ENCODE results near the gene AGBL4. TPM values are rescaled to one million over a fixed set of nuclear protein-coding genes. Genes with fewer than 3 reads are reported as not detected.

Gene AGBL4
- total and polyA plus RNA-seq, 2 of the 4 experiments (the other 2 are of a cell fraction), result not detected

DNA sequence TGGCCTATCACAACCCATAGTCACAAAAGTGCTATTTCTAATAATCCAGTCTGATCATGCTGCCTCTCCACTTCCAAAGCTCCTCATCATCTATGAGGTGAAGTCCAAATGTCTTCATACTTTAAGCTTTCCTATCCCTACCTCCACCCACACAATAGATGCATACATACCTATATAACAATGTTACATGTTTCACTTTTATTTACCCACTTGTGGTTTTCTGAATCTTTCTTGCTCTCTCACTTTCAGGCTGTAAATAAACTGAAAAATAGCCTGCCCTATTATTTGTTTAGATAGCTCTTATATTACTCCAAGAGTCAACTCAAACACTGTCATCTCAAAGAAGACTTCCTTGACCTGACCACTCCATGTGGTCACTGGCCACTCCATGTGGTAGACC lies 840.3 kb downstream of the AGBL4 start:
- no peak overlapping the region for H3K4ac ChIP-seq (ENCODE audit: low read depth, low read length)
- H2BK120ac ChIP-seq (ENCODE audit: low read depth, low read length), result no peak overlapping the region
- no peaks in the 10 kb centered on the region for H4K20me1 ChIP-seq (ENCODE audit: insufficient read depth, low read length)
- dilution Hi-C loops (cut with HindIII; ENCODE audit: low sequenced_read_pairs, unreplicated experiment), result no loop called here
- no peak overlapping the region for H3K4me2 ChIP-seq (ENCODE audit: low read depth, low read length)
- peaks cover 11% of the 10 kb centered on the region for H3K9me3 ChIP-seq (ENCODE audit: control insufficient read depth, insufficient read depth, low read length)
- ATAC-seq (ENCODE audit: low read depth) (no peak), DNase-seq (no peak)
- no peak overlapping the region for H3K9ac ChIP-seq (ENCODE audit: low read depth, low read length)
- no peak overlapping the region for H3K4me3 ChIP-seq (ENCODE audit: insufficient read depth, low read depth, low read length)
- H2AK9ac ChIP-seq (replicated peaks; ENCODE audit: low read depth, low read length, poor library complexity), result no peak overlapping the region
- H2AFZ ChIP-seq (replicated peaks; ENCODE audit: low read length, poor library complexity), result no peak overlapping the region
- no peaks in the 10 kb centered on the region for H3K36me3 ChIP-seq (ENCODE audit: control insufficient read depth, insufficient read depth, low read length)
- H2BK15ac ChIP-seq (ENCODE audit: low read depth, low read length), result no peak overlapping the region
- H3K4me1 ChIP-seq (ENCODE audit: control insufficient read depth, insufficient read depth, low read length), result no peaks in the 10 kb centered on the region
- H3K56ac ChIP-seq (ENCODE audit: extremely low read depth, insufficient read depth, low read length), result no peak overlapping the region
- no peak overlapping the region for H3K14ac ChIP-seq (replicated peaks; ENCODE audit: low read depth, low read length)
- intact Hi-C loops (cut with micrococcal nuclease), result no loop called here
- no peak overlapping the region for H3K23ac ChIP-seq (ENCODE audit: low read depth, low read length)
- no peak overlapping the region for H4K8ac ChIP-seq (ENCODE audit: low read depth in 2 of 2, low read length in 2 of 2)
- H2AK5ac ChIP-seq (ENCODE audit: low read depth, low read length), result no peak overlapping the region
- H3K79me1 ChIP-seq (ENCODE audit: low read depth in 1 of 2, low read length in 2 of 2), result no peaks in the 10 kb centered on the region
- CTCF ChIA-PET, result interaction anchor here (0.6 kb wide), 1 partner anchor 278 kb away, joined by 3 read pairs; no protein-coding TSS in a partner anchor
- POLR2A ChIA-PET (ENCODE audit: unreplicated experiment), result no interaction called here
- H3K27ac ChIP-seq (ENCODE audit: insufficient read depth, low read length), result no peak overlapping the region
- BruUV-seq (replicated peaks), result no TSS peak
- no peak overlapping the region for H4K5ac ChIP-seq (ENCODE audit: low read depth, low read length)
- no peak overlapping the region for H2BK5ac ChIP-seq (ENCODE audit: low read depth, low read length, poor library complexity, severe bottlenecking)
- TF ChIP-seq CEBPB (IDR thresholded peaks at IDR 0.05; ENCODE audit: low read depth, low read length) (no peak), BHLHE40 (IDR thresholded peaks at IDR 0.05; ENCODE audit: low read depth, low read length) (no peak), POLR2A (IDR thresholded peaks at IDR 0.05; ENCODE audit: low read depth, low read length) (no peak), FOS (IDR thresholded peaks at IDR 0.05; ENCODE audit: low read depth, low read length) (no peak), SMC3 (IDR thresholded peaks at IDR 0.05; ENCODE audit: low read depth, low read length) (no peak), MAZ (IDR thresholded peaks at IDR 0.05; ENCODE audit: borderline replicate concordance, low read depth, low read length) (no peak)
- TF ChIP-seq, protein P1, sequence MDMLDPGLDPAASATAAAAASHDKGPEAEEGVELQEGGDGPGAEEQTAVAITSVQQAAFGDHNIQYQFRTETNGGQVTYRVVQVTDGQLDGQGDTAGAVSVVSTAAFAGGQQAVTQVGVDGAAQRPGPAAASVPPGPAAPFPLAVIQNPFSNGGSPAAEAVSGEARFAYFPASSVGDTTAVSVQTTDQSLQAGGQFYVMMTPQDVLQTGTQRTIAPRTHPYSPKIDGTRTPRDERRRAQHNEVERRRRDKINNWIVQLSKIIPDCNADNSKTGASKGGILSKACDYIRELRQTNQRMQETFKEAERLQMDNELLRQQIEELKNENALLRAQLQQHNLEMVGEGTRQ (IDR thresholded peaks at IDR 0.05; ENCODE audit: low read depth, low read length), result no peak
- TF ChIP-seq, protein P2, sequence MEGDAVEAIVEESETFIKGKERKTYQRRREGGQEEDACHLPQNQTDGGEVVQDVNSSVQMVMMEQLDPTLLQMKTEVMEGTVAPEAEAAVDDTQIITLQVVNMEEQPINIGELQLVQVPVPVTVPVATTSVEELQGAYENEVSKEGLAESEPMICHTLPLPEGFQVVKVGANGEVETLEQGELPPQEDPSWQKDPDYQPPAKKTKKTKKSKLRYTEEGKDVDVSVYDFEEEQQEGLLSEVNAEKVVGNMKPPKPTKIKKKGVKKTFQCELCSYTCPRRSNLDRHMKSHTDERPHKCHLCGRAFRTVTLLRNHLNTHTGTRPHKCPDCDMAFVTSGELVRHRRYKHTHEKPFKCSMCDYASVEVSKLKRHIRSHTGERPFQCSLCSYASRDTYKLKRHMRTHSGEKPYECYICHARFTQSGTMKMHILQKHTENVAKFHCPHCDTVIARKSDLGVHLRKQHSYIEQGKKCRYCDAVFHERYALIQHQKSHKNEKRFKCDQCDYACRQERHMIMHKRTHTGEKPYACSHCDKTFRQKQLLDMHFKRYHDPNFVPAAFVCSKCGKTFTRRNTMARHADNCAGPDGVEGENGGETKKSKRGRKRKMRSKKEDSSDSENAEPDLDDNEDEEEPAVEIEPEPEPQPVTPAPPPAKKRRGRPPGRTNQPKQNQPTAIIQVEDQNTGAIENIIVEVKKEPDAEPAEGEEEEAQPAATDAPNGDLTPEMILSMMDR (conservative IDR thresholded peaks at IDR 0.05; ENCODE audit: low read depth, low read length), result no peak
- H3K9me1 ChIP-seq (ENCODE audit: insufficient read depth, low read length), result no peaks in the 10 kb centered on the region
- in situ Hi-C loops (cut with MboI; ENCODE audit: low sequenced_read_pairs), result no loop called here
- no peak overlapping the region for H3K18ac ChIP-seq (ENCODE audit: low read depth, low read length)
- no peak overlapping the region for H2BK20ac ChIP-seq (ENCODE audit: low read depth, low read length)
- no peaks in the 10 kb centered on the region for H3K27me3 ChIP-seq (ENCODE audit: control insufficient read depth, insufficient read depth, low read length)
- no peak overlapping the region for H4K91ac ChIP-seq (ENCODE audit: insufficient read depth, low read depth, low read length)
